SK-N-SH (cell line): ENCODE results near the gene THAP8.
"Not testable (repeated sequence)": the region's sequence is repeated elsewhere in the genome, so short reads cannot be mapped to it uniquely, and the experiment has no call there.

Experiments used
- CHD2 ChIP-seq: fragments of 150-350 bp; IDR thresholded peaks from 2 replicates; pipeline ENCODE4 v1.6.1; 2018; ENCODE audit warnings: low read length; ENCODE audit not compliant: partially characterized antibody
- FOXJ3 ChIP-seq: sonication (generic); formaldehyde crosslinking; IDR thresholded peaks from 2 replicates; pipeline ENCODE4 v1.5.1; 2020; ENCODE audit warnings: mild to moderate bottlenecking, missing genetic modification reagents
- MAX ChIP-seq: IDR thresholded peaks from 2 replicates; pipeline ENCODE4 v1.4.0; 2012; ENCODE audit warnings: low read depth
- POLR2AphosphoS5 ChIP-seq: IDR thresholded peaks from 2 replicates; pipeline ENCODE4 v1.6.1; 2012; ENCODE audit warnings: low read depth, low read length
- RAD21 ChIP-seq: IDR thresholded peaks from 2 replicates; pipeline ENCODE4 v1.6.1; 2012; ENCODE audit warnings: mild to moderate bottlenecking, low read length
- RCOR1 ChIP-seq: fragments of 150-350 bp; IDR thresholded peaks from 2 replicates; pipeline ENCODE4 v1.6.1; 2017; ENCODE audit warnings: antibody characterized with exemption, low read length
- TAF1 ChIP-seq: IDR thresholded peaks from 2 replicates; pipeline ENCODE4 v1.6.1; 2012; ENCODE audit warnings: low read depth, mild to moderate bottlenecking, low read length, moderate library complexity, borderline replicate concordance
- TCF12 ChIP-seq: IDR thresholded peaks from 2 replicates; pipeline ENCODE4 v1.4.0; 2012
- YY1 ChIP-seq: IDR thresholded peaks from 2 replicates; pipeline ENCODE4 v1.4.0; 2012; ENCODE audit warnings: low read depth, mild to moderate bottlenecking
- TF ChIP-seq, protein P1 (sequence below): fragments of 200-600 bp; sonication (generic); IDR thresholded peaks from 2 replicates; pipeline ENCODE4 v1.6.1; 2017; ENCODE audit warnings: antibody characterized with exemption, mild to moderate bottlenecking, moderate library complexity

GRCh38 chr19:36068810-36069499 lies 14.9 kb upstream of the THAP8 start:
- not testable (repeated sequence) for TF ChIP-seq MAX; FOXJ3 (CRISPR knock-in tag); CHD2; RCOR1; RAD21; YY1; TCF12; TAF1; POLR2AphosphoS5
- TF ChIP-seq, protein P1, sequence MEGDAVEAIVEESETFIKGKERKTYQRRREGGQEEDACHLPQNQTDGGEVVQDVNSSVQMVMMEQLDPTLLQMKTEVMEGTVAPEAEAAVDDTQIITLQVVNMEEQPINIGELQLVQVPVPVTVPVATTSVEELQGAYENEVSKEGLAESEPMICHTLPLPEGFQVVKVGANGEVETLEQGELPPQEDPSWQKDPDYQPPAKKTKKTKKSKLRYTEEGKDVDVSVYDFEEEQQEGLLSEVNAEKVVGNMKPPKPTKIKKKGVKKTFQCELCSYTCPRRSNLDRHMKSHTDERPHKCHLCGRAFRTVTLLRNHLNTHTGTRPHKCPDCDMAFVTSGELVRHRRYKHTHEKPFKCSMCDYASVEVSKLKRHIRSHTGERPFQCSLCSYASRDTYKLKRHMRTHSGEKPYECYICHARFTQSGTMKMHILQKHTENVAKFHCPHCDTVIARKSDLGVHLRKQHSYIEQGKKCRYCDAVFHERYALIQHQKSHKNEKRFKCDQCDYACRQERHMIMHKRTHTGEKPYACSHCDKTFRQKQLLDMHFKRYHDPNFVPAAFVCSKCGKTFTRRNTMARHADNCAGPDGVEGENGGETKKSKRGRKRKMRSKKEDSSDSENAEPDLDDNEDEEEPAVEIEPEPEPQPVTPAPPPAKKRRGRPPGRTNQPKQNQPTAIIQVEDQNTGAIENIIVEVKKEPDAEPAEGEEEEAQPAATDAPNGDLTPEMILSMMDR: not testable (repeated sequence)
